DOHH2 (cell line): Measurements from ENCODE around the gene EPS8.

ENCODE experiments used
- H3F3A ChIP-seq: fragments of 200-600 bp; sonication (generic), shearing (Covaris generic); 2 replicates; pipeline ENCODE4 v1.6.0; 2016; ENCODE audit warnings: antibody characterized with exemption, mild to moderate bottlenecking; ENCODE audit not compliant: control insufficient read depth, insufficient read depth
- H3K27ac ChIP-seq: fragments of 200-600 bp; sonication (generic); 2 replicates; pipeline ENCODE4 v1.5.1; 2014; ENCODE audit warnings: low read depth, mild to moderate bottlenecking, low read length, moderate library complexity
- H3K27me3 ChIP-seq: fragments of 200-600 bp; sonication (generic); 2 replicates; pipeline ENCODE4 v1.6.1; 2014; ENCODE audit warnings: mild to moderate bottlenecking, low read length, mixed read lengths; ENCODE audit not compliant: control insufficient read depth
- H3K36me3 ChIP-seq: fragments of 200-600 bp; sonication (generic); 2 replicates; pipeline ENCODE4 v1.6.1; 2014; ENCODE audit warnings: mild to moderate bottlenecking, low read length, moderate library complexity, mixed read lengths; ENCODE audit not compliant: control insufficient read depth
- H3K4me1 ChIP-seq: fragments of 200-600 bp; sonication (generic); 2 replicates; pipeline ENCODE4 v1.6.1; 2014; ENCODE audit warnings: mild to moderate bottlenecking, low read length, mixed read lengths; ENCODE audit not compliant: control insufficient read depth
- H3K4me2 ChIP-seq: fragments of 200-600 bp; sonication (generic); 2 replicates; pipeline ENCODE4 v1.6.0; 2014; ENCODE audit warnings: mild to moderate bottlenecking, low read length, moderate library complexity
- H3K4me3 ChIP-seq: fragments of 200-600 bp; sonication (generic); 2 replicates; pipeline ENCODE4 v1.5.1; 2014; ENCODE audit warnings: mild to moderate bottlenecking, low read length, mixed read lengths
- H3K79me2 ChIP-seq: fragments of 200-600 bp; sonication (generic); 2 replicates; pipeline ENCODE4 v1.6.1; 2014; ENCODE audit warnings: mild to moderate bottlenecking, low read length, mixed read lengths; ENCODE audit not compliant: control insufficient read depth
- H3K9me2 ChIP-seq: fragments of 200-600 bp; sonication (generic); replicated peaks from 2 replicates; pipeline ENCODE4 v1.6.1; 2014; ENCODE audit warnings: mild to moderate bottlenecking, low read length, mixed read lengths; ENCODE audit not compliant: control insufficient read depth
- H3K9me3 ChIP-seq: fragments of 200-600 bp; sonication (generic); 2 replicates; pipeline ENCODE4 v1.6.1; 2014; ENCODE audit warnings: antibody characterized with exemption, low read length, mixed read lengths; ENCODE audit not compliant: control insufficient read depth, insufficient read depth
- H4K20me1 ChIP-seq: fragments of 200-600 bp; sonication (generic); 2 replicates; pipeline ENCODE4 v1.6.0; 2014; ENCODE audit warnings: low read depth, mild to moderate bottlenecking, antibody characterized with exemption, low read length, moderate library complexity; ENCODE audit not compliant: control insufficient read depth, insufficient read depth
- CTCF ChIP-seq: fragments of 200-600 bp; sonication (generic); IDR thresholded peaks from one replicate; pipeline ENCODE4 v1.5.1; 2014; ENCODE audit warnings: antibody characterized with exemption, mild to moderate bottlenecking, low read depth, low read length; ENCODE audit not compliant: poor library complexity, severe bottlenecking
- EZH2phosphoT487 ChIP-seq: fragments of 200-600 bp; sonication (generic); IDR thresholded peaks from 2 replicates; pipeline ENCODE4 v1.6.1; 2017; ENCODE audit warnings: borderline replicate concordance, mild to moderate bottlenecking, antibody characterized with exemption, low read length, moderate library complexity, mixed read lengths

EPS8 gene

GRCh38 chr12:15779925-15780324 lies 9.3 kb downstream of the EPS8 start:
- H3K4me2 ChIP-seq, result no peak overlapping the region
- no peak for TF ChIP-seq CTCF
- TF ChIP-seq EZH2phosphoT487, result no peak
- H3K9me2 ChIP-seq, result no peaks in the 10 kb centered on the region
- H3K4me3 ChIP-seq, result no peak overlapping the region
- H3K4me1 ChIP-seq, result no peaks in the 10 kb centered on the region
- H3K79me2 ChIP-seq, result no peaks in the 10 kb centered on the region
- H3K36me3 ChIP-seq, result no peaks in the 10 kb centered on the region
- no peaks in the 10 kb centered on the region for H4K20me1 ChIP-seq
- no peak overlapping the region for H3K27ac ChIP-seq
- no peaks in the 10 kb centered on the region for H3K9me3 ChIP-seq
- no peaks in the 10 kb centered on the region for H3K27me3 ChIP-seq
- H3F3A ChIP-seq, result no peaks in the 10 kb centered on the region

- H3K9me3 ChIP-seq, result no peaks in the 10 kb centered on the region
- H4K20me1 ChIP-seq, result no peaks in the 10 kb centered on the region
- H3F3A ChIP-seq, result no peaks in the 10 kb centered on the region
- no peaks in the 10 kb centered on the region for H3K36me3 ChIP-seq
- H3K4me1 ChIP-seq, result no peaks in the 10 kb centered on the region
- TF ChIP-seq CTCF (no peak), EZH2phosphoT487 (no peak)
- H3K9me2 ChIP-seq, result no peaks in the 10 kb centered on the region
- no peak overlapping the region for H3K4me2 ChIP-seq
- no peaks in the 10 kb centered on the region for H3K79me2 ChIP-seq
- H3K4me3 ChIP-seq, result no peak overlapping the region
- no peak overlapping the region for H3K27ac ChIP-seq
- no peaks in the 10 kb centered on the region for H3K27me3 ChIP-seq
Measured at GRCh38 chr12:15778126-15778525, 11.1 kb downstream of the EPS8 start.

- Histone ChIP-seq H3F3A (no peaks in the 10 kb centered on the region), H3K4me1 (no peaks in the 10 kb centered on the region), H3K36me3 (no peaks in the 10 kb centered on the region), H4K20me1 (no peaks in the 10 kb centered on the region), H3K9me3 (no peaks in the 10 kb centered on the region), H3K27ac (no peak overlapping the region), H3K4me2 (no peak overlapping the region), H3K4me3 (no peak overlapping the region), H3K79me2 (no peaks in the 10 kb centered on the region), H3K27me3 (no peaks in the 10 kb centered on the region), H3K9me2 (no peaks in the 10 kb centered on the region)
- TF ChIP-seq EZH2phosphoT487, result no peak
- no peak for TF ChIP-seq CTCF
Measured at GRCh38 chr12:15777355-15778012, 11.7 kb downstream of the EPS8 start.
